AG04449 (cell line): ENCODE data around the gene TYW3.
"Not testable (repeated sequence)": the region's sequence is repeated elsewhere in the genome, so short reads cannot be mapped to it uniquely, and the experiment has no call there.

Experiments used
- CTCF ChIA-PET: fragments of 350-600 bp; formaldehyde crosslinking; extraction: SDS; loops from one replicate; lab custom pipeline; 2021; ENCODE audit warnings: antibody characterized with exemption; lab: Yijun Ruan, JAX
- POLR2A ChIA-PET: fragments of 400-600, 350-600 bp; formaldehyde crosslinking; extraction: SDS; loops from one replicate; lab custom pipeline; 2020; ENCODE audit warnings: antibody characterized with exemption, inconsistent platforms; lab: Yijun Ruan, JAX
- DNase-seq: peaks from one replicate; pipeline ENCODE4 v3.0.0-alpha.2; 2010; ENCODE audit warnings: low read depth, low spot score
- H3K4me3 ChIP-seq: 2 replicates; pipeline ENCODE4 v1.5.1; 2011; ENCODE audit warnings: low read depth, mild to moderate bottlenecking, control low read depth, low read length
- TF ChIP-seq, protein P1 (sequence below): IDR thresholded peaks from one replicate; pipeline ENCODE4 v1.5.1; 2011; ENCODE audit warnings: mild to moderate bottlenecking, moderate library complexity, low read length, control low read depth, inconsistent platforms; ENCODE audit not compliant: insufficient read depth; ENCODE audit errors: missing control alignments

The TYW3 gene

DNA sequence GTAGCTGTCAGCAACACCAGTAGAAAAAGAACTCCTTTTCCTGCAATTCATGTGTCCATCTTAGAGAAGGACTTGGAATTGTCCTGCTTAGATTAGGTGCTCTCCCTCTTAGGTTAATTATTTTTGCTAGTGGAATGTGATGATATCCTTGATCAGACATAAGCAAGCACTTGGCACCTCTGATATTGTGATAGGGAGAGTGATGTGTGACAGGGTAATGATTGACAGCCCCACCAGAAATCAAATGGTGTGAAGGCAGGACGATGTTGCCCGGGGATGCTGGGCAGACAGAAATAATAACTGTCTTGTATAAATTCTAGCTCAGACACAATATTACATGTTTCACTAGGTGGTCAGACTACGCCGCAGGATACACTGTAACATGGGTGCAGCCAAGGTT lies 4.4 kb downstream of the TYW3 start:
- TF ChIP-seq, protein P1, sequence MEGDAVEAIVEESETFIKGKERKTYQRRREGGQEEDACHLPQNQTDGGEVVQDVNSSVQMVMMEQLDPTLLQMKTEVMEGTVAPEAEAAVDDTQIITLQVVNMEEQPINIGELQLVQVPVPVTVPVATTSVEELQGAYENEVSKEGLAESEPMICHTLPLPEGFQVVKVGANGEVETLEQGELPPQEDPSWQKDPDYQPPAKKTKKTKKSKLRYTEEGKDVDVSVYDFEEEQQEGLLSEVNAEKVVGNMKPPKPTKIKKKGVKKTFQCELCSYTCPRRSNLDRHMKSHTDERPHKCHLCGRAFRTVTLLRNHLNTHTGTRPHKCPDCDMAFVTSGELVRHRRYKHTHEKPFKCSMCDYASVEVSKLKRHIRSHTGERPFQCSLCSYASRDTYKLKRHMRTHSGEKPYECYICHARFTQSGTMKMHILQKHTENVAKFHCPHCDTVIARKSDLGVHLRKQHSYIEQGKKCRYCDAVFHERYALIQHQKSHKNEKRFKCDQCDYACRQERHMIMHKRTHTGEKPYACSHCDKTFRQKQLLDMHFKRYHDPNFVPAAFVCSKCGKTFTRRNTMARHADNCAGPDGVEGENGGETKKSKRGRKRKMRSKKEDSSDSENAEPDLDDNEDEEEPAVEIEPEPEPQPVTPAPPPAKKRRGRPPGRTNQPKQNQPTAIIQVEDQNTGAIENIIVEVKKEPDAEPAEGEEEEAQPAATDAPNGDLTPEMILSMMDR: no peak
- CTCF ChIA-PET: no interaction called here
- POLR2A ChIA-PET: no interaction called here
- no peak for DNase-seq
- H3K4me3 ChIP-seq: no peak overlapping the region

DNA sequence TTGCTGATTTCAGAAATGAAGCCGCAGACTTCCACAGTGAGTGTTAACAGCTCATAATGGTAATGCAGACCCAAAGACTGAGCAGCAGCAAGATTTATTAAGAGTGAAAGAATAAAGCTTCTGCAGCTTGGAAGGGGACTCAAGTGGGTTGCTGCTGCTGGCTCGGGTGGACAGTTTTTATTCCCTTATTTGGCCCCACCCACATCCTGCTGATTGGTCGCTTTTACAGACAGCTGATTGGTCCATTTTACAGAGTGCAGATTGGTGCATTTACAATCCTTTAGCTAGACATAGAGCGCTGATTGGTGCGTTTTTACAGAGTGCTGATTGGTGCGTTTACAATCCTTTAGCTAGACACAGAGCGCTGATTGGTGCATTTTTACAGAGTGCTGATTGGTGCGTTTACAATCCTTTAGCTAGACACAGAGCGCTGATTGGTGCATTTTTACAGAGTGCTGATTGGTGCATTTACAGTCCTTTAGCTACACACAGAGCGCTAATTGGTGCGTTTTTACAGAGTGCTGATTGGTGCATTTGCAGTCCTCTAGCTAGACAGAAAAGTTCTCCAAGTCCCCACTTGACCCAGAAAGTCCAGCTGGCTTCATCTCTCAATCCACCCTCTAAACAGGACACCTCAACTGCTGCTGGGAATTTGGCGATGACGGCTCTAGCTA lies 7.5 kb downstream of the TYW3 start:
- CTCF ChIA-PET, POLR2A ChIA-PET, DNase-seq: not testable (repeated sequence)

DNA sequence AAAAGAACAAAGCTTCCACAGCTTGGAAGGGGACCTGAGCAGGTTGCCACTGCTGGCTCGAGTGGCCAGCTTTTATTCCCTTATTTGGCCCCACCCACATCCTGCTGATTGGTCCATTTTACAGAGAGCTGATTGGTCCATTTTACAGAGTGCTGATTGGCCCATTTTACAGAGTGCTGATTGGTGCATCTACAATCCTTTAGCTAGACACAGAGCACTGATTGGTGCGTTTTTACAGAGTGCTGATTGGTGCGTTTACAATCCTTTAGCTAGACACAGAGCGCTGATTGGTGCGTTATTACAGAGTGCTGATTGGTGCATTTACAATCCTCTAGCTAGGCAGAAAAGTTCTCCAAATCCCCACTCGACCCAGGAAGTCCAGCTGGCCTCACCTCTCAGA lies 12.3 kb downstream of the TYW3 start:
- H3K4me3 ChIP-seq, POLR2A ChIA-PET, DNase-seq: not testable (repeated sequence)
- CTCF ChIA-PET: interaction anchor here (3.6 kb wide), 1 partner anchor 11 kb away, joined by 16 read pairs; the partner anchor contains the start of genes CRYZ and TYW3

More for the DNA sequence above, 7.5 kb downstream of the TYW3 start:
- not testable (repeated sequence) for H3K4me3 ChIP-seq

DNA sequence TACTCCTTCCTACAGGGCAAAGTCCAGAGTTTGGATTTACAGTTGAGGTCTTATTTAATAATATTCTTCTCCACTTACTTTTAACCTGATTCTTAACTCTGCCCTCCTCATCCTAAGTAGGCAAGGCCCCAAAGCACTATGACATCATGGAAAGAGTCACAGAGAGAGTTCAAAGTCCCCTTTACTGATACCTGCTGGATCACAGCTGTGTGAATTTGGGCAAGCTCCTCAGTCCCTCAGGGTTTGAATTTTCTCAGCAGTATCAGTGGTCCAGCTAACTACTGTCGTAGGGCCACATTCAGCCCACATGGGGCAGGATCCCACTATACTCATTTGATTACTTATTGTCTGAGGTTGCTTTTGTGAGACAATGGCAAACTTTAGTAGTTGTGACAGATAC lies 16.0 kb downstream of the TYW3 start:
- ChIA-PET POLR2A (no interaction called here), CTCF (interaction anchor here (1.3 kb wide), 1 partner anchor 15 kb away, joined by 4 read pairs; no protein-coding TSS in a partner anchor)
- DNase-seq: no peak
- TF ChIP-seq, protein P1: no peak
- H3K4me3 ChIP-seq: no peak overlapping the region

DNA sequence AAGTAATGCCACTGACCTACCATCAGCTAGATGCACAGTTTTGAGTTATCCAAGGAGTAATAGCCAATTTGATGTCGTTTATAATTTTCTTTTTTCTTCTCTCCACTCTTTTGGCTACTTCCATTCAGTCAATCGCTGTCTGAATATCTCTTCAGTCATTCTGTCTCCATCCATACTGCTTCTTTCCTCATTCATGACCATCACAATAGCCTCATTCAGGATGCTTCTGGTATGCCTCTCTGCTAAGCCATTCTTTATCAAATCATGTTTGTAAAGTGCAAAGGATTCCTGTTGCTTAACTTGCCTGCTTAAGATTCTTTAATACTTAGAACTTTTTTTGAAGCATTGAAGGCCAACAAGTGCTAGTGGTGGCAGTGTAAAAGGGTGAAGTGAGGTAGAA lies 20.2 kb downstream of the TYW3 start:
- ChIA-PET POLR2A (no interaction called here), CTCF (interaction anchor here (1.3 kb wide), 1 partner anchor 19 kb away, joined by 5 read pairs; no protein-coding TSS in a partner anchor)
- TF ChIP-seq, protein P1: no peak
- no peak overlapping the region for H3K4me3 ChIP-seq
- DNase-seq: no peak

DNA sequence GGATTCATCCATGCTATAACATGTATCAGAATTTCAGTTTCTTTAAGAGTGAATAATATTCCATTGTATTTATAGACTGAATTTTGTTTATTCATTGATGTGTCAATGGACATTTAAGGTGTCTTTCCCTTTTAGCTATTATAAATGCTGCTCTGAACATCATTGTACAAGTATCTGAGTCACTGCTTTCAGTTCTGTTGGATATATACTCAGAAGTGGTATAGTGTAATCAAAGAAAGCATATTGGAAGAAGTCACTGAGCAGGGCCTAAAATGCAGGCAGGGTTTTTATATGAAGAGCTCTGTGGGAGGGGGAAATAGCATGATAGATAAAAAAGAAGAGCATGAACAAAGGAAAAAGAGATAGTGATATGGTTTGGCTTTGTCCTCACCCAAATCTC lies 22.5 kb downstream of the TYW3 start:
- ChIA-PET CTCF (no interaction called here), POLR2A (no interaction called here)
- TF ChIP-seq, protein P1: no peak
- DNase-seq: no peak
- H3K4me3 ChIP-seq: no peak overlapping the region

DNA sequence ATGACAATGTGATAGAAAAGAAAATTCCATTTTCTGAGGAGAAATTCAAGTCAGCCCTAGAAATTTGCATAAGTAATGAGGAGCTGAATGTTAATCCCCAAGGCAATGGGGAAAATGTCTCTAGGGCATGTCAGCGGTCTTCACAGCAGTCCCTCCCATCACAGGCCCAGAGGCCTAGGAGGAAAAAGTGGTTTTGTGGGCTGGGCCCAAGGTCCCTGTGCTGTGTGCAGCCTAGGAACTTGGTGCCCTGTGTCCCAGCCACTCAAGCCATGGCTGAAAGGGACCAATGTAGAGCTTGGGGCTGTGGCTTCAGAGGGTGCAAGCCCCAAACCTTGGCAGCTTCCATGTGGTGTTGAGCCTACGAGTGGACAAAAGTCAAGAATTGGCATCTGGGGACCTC lies 23.7 kb downstream of the TYW3 start:
- H3K4me3 ChIP-seq, CTCF ChIA-PET, DNase-seq, POLR2A ChIA-PET: not testable (repeated sequence)

DNA sequence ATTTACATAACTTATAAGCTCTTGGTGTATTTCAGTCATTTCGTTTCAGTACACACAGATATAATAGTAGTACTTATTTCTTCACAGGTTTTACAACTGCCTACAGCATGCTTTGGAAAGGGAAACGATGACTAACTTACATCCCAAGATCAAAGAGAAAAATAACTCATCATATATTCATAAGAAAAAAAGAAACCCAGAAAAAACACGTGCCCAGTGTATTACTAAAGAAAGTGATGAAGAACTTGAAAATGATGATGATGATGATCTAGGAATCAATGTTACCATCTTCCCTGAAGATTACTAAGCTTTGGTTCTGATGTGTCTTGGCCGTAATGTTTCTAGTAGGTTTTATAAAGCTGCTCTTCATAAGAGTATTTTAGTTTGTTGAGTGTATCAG lies 30.9 kb downstream of the TYW3 start:
- CTCF ChIA-PET: interaction anchor here (1.2 to 2.3 kb wide), 2 partner anchors 8 to 439 kb away, joined by 3 to 7 read pairs; no protein-coding TSS in a partner anchor

More for the DNA sequence above, 30.9 kb downstream of the TYW3 start:
- DNase-seq: no peak
- POLR2A ChIA-PET: no interaction called here
- no peak overlapping the region for H3K4me3 ChIP-seq
- TF ChIP-seq, protein P1: no peak
